Activated naive CD4-positive, alpha-beta T cell treated with anti-CD3 and anti-CD28 coated beads, Interleukin-2, amount 50 U/mL, for 16 hours (primary cell): Measurements from ENCODE around the gene GPR151.

Experiments
- DNase-seq: peaks from one replicate; pipeline ENCODE4 v3.0.0-alpha.2; 2020

The GPR151 gene

GRCh38 chr5:146519554-146519953 lies 3.6 kb upstream of the GPR151 start:
- no peak for DNase-seq

DNA sequence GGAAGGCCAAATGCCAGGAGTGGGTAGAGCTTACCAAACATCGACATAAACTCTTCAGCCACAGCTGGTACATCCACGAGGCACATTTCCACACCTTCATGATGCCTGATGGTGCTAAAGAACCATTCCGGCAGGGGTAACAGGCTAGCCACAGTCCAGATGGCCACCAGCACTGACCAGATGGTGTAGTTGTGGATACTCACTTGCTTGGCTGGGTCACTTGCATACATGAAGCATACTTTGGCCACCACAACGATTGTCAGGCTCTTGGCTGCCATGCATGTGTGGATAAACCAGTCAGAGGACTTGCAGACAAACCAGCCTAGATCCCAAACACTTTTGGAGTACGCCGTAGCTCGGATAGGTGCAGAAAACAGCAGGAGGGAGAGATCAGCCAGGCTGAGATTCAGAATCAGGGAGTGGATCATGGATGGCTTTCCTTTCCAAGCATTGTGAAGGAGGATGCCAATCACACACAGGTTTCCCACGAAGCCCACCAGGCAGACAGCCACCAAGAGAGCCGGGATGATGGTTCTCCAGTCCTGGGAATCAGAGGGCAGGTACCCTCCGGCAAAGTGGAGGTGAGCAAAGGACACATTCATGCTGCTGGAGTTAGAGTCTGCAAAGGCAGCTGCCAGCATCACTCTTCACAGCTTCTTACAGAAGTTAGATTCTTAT lies 378 bp downstream of the GPR151 start:
- no peak for DNase-seq

GRCh38 chr5:146514575-146514974 lies 1.4 kb downstream of the GPR151 start:
- DNase-seq, result no peak

DNA sequence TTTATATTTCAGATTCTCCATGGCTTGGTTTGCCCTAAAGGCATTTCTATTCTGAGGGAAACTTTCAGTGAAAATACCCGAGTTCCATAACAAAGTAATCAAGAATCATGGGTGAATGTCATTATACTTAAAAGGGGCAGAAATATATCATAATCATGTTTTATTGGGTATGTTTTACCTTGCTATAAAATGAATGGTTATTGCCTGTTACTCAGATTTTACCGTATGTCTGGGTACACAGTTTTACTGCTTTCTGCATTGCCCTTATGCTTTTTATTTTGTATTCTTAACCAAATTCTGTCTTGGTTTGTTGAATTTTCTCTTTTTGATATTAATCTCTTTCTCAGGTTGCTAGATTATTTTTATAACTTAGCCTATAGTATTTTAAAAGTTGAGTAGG lies 2.5 kb downstream of the GPR151 start:
- DNase-seq, result no peak

DNA sequence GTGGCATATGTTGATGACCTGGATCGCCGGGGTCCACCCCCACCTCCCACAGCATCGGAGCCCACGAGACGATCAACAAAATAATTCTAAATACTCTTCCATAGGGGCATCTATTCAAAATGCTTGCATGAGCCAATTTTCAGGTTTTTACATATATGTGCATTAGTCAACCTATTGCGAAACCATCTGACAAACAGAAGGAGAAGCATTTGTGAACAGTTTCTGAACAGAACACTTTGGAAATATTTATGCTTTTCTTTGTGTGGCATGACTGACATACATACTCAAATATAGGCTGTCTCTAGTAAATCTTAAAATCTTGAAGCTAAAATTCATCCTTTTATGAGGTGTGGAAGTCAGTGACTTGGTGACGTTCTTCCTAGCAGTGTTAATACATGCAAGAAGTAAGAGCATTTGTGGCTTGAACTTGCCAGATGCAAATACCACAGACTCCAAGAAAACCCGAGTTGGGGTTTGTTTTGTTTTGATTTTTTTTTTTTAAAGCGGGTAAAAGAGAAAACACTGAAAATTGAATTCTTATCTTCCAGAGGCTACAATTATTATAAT lies 5.3 kb downstream of the GPR151 start:
- DNase-seq, result no peak

GRCh38 chr5:146507428-146507827 lies 8.6 kb downstream of the GPR151 start:
- DNase-seq, result no peak

- DNase-seq, result no peak
Observed at GRCh38 chr5:146499680-146500079, 16.3 kb downstream of the GPR151 start.

- DNase-seq, result no peak
Observed at GRCh38 chr5:146494656-146495055, 21.3 kb downstream of the GPR151 start.

GRCh38 chr5:146490089-146490843 lies 25.7 kb downstream of the GPR151 start:
- DNase-seq, result no peak

DNA sequence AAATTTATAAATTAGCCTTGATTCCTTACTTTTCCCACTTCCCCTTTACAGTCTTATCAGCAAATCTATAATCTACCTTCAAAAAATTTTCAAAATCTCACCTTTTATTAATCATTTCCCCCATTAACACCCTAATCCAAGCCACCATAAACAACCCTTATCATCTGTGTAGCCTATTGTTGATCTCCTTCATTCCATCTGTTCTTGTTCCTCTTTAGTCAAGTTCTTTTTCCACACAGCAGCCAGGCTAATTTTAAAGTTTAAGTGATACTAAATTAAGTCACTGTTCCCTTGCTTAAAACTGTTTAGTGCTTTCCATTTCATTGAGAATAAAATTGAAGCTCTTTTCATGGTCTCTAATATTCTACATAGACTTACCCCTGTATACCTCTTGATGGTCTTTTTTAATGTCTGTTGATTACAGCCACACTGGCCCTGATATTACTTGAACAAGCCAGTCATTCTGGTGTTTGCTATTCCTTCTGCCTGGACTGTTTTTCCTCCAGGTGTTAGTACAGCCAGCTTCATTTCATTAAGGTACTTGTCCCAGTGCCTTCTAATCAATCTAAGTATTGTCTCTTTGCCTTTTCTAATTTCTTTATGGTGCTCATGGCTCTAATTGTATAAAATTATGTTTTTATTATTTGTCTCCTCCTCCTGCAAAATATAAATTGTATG lies 31.1 kb downstream of the GPR151 start:
- DNase-seq, result no peak

DNA sequence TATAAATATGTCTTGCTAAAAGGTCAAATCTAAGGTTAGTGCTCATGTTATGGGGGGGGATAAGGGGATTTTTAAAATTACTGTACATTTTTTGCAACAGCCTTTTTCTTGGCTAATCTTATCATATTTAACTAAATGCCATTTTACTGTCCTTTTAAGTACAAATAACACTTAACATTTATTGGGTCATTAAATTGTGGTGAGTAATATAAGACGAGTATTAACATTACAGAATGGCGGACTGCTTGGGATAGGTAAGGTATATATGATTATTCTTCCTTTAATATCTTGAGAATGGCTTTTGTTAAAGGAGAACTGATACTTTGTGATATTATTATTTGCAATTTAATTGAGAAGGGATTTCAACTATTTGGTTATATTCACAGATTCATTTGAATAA lies 33.2 kb downstream of the GPR151 start:
- no peak for DNase-seq

- no peak for DNase-seq
Observed at GRCh38 chr5:146475906-146476305, 40.1 kb downstream of the GPR151 start.

DNA sequence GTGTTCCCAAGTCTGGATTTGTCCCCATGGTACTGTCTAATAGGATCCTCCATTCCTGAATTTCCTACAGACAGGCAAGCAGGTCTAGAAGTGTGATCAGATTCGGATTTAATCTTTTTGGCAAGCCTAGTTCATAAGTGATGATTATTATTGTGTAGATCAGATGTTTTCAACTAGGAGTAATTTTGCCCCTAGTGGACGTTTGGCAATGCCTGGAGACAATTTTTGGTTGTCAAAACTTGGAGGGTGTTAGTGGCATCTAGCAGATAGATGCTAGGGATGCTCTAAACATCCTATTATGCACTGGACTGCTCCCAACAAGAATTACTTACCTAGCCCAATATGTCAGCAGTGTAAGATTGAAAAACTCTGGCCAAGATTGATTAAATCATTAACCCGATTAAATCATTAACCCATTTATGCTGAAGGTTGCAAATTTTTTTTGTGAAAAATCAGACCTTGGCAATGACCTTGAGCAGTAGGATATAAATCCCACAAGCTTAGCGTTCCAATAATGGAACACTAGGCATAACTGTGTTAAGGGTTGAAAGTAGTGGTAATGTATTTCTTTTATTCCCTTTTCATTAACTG lies 40.7 kb downstream of the GPR151 start:
- no peak for DNase-seq

GRCh38 chr5:146474065-146474464 lies 41.9 kb downstream of the GPR151 start:
- no peak for DNase-seq

DNA sequence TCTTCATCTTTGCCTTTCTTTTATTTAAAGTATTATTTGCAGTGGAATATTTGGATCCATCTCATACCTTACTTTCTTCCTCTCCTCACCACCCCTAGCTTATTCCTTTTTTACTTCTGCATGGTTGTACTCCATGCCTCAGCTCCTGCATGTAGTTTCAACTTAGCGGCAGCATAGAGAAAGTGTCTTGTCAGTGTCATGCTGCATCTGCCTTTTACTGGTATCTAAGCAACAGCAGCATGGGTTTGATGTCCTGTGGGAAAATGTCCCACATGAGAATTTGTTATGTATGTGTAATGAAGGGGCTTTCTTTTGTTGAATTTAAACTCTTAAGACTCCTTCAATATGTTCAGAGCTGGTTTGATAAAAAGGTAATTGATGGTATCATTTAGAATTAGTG lies 48.2 kb downstream of the GPR151 start:
- no peak for DNase-seq

- DNase-seq, result no peak
Observed at GRCh38 chr5:146466521-146467349, 49.3 kb downstream of the GPR151 start.

DNA sequence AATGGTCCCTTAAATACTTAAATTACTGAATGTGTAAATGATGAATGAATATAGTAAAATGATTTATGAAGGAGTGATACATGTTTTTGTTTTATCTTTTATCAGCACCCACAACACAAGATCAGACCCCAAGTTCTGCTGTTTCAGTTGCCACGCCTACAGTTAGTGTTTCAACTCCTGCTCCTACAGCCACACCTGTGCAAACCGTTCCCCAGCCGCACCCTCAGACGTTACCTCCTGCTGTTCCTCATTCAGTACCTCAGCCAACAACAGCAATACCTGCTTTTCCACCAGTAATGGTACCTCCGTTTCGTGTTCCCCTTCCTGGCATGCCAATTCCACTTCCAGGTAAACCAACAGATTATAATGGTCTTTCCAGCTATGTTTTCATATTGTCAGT lies 52.5 kb downstream of the GPR151 start:
- no peak for DNase-seq
